Fibroblast of lung (primary cell): ENCODE results near the gene EPHA8. TPM values are rescaled to one million over a fixed set of nuclear protein-coding genes. Genes with fewer than 3 reads are reported as not detected.

Source experiments
- DNase-seq, 2 donors: peaks; one replicate each; pipeline versions ENCODE4 v3.0.0 to v3.0.0-alpha.2; 2010; ENCODE audit warnings: low read depth in 2 of 2
- H2AFZ ChIP-seq: 2 replicates; pipeline ENCODE4 v1.5.1; 2012; ENCODE audit warnings: low read length, control low read depth, inconsistent platforms
- H3K27ac ChIP-seq: 2 replicates; pipeline ENCODE4 v1.5.1; 2011; ENCODE audit warnings: low read length, control low read depth; ENCODE audit not compliant: insufficient read depth
- H3K27me3 ChIP-seq: 2 replicates; pipeline ENCODE4 v1.5.1; 2011; ENCODE audit warnings: mild to moderate bottlenecking, low read length; ENCODE audit not compliant: control insufficient read depth, insufficient read depth
- H3K36me3 ChIP-seq: 2 replicates; pipeline ENCODE4 v1.5.1; 2011; ENCODE audit warnings: low read length; ENCODE audit not compliant: control insufficient read depth, insufficient read depth
- H3K4me1 ChIP-seq: 2 replicates; pipeline ENCODE4 v1.5.1; 2011; ENCODE audit warnings: low read length; ENCODE audit not compliant: control insufficient read depth, insufficient read depth; ENCODE audit errors: extremely low read depth
- H3K4me2 ChIP-seq: 2 replicates; pipeline ENCODE4 v1.5.1; 2011; ENCODE audit warnings: low read length, control low read depth; ENCODE audit not compliant: insufficient read depth; ENCODE audit errors: extremely low read depth
- H3K4me3 ChIP-seq, 4 experiments: fragments of 200-600 bp in 1 of 4; sonication (generic) in 1 of 4; replicated peaks in 1 of 4; 2 replicates each; pipeline ENCODE4 v1.5.1; 2011 to 2016; ENCODE audit warnings: low read length in 4 of 4, low read depth in 3 of 4, mild to moderate bottlenecking in 3 of 4, control low read depth in 2 of 4, inconsistent platforms in 1 of 4, mixed read lengths in 1 of 4; ENCODE audit not compliant: insufficient read depth in 1 of 4; ENCODE audit errors: control extremely low read depth in 1 of 4
- H3K79me2 ChIP-seq: 2 replicates; pipeline ENCODE4 v1.5.1; 2012; ENCODE audit warnings: mild to moderate bottlenecking, low read length, inconsistent platforms; ENCODE audit not compliant: control insufficient read depth, insufficient read depth
- H3K9ac ChIP-seq: 2 replicates; pipeline ENCODE4 v1.5.1; 2011; ENCODE audit warnings: mild to moderate bottlenecking, low read length, control low read depth; ENCODE audit not compliant: insufficient read depth
- H3K9me3 ChIP-seq: 2 replicates; pipeline ENCODE4 v1.5.1; 2012; ENCODE audit warnings: low read depth, low read length; ENCODE audit not compliant: control insufficient read depth, insufficient read depth
- H4K20me1 ChIP-seq: 2 replicates; pipeline ENCODE4 v1.5.1; 2011; ENCODE audit warnings: low read length; ENCODE audit not compliant: control insufficient read depth, insufficient read depth; ENCODE audit errors: extremely low read depth
- CTCF ChIP-seq, 2 donors: IDR thresholded peaks in 1 of 2; conservative IDR thresholded peaks in 1 of 2; 1 replicate in 1 of 2; 2 replicates in 1 of 2; pipeline ENCODE4 v1.5.1; 2011 to 2012; ENCODE audit warnings: low read length in 2 of 2, control low read depth in 1 of 2, inconsistent platforms in 1 of 2, low read depth in 1 of 2, mild to moderate bottlenecking in 1 of 2
- EZH2 ChIP-seq: IDR thresholded peaks from 2 replicates; pipeline ENCODE4 v1.5.1; 2012; ENCODE audit warnings: low read length, control low read depth, mild to moderate bottlenecking; ENCODE audit errors: missing control alignments
- polyA plus RNA-seq, 2 donors: library from polyadenylated mRNA; depleted of rRNA in 1 of 2; stranded (reverse) in 1 of 2; unstranded in 1 of 2; fragments of >200 nt; gene quantifications; 2 replicates each; pipeline ENCODE4 v1.2.1, GENCODE V29; 2011 to 2012; ENCODE audit warnings: missing spikeins in 1 of 2
- total RNA-seq: library from RNA; depleted of rRNA; stranded (reverse); fragments of >200 nt; gene quantifications from 2 replicates; pipeline ENCODE4 v1.2.1, GENCODE V29; 2014

Gene EPHA8
- total and polyA plus RNA-seq, 2 donors (not counting 1 experiment from before 2014, with no cell fraction given): not detected

GRCh38 chr1:22633697-22634463 is 70.6 kb downstream of the EPHA8 start:
- no peaks in the 10 kb centered on the region for H3K36me3 ChIP-seq
- peaks cover 20% of the 10 kb centered on the region for H3K27me3 ChIP-seq
- H3K4me2 ChIP-seq: no peak overlapping the region
- H3K9ac ChIP-seq: no peak overlapping the region
- H3K4me1 ChIP-seq: no peaks in the 10 kb centered on the region
- H3K4me3 ChIP-seq: no peak overlapping the region
- no peaks in the 10 kb centered on the region for H3K79me2 ChIP-seq
- no peaks in the 10 kb centered on the region for H3K9me3 ChIP-seq
- H4K20me1 ChIP-seq: no peaks in the 10 kb centered on the region
- DNase-seq: no peak
- H2AFZ ChIP-seq: no peak overlapping the region
- TF ChIP-seq CTCF (conservative IDR thresholded peaks at IDR 0.05 in 1 of 2, IDR thresholded peaks at IDR 0.05 in 1 of 2; ENCODE audit: low read depth in 1 of 2, low read length in 2 of 2) (no peak), EZH2 (no peak)
- no peak overlapping the region for H3K27ac ChIP-seq

GRCh38 chr1:22635436-22635835 is 72.1 kb downstream of the EPHA8 start:
- no peaks in the 10 kb centered on the region for H3K9me3 ChIP-seq
- H3K9ac ChIP-seq: no peak overlapping the region
- no peaks in the 10 kb centered on the region for H3K79me2 ChIP-seq
- peaks cover 12% of the 10 kb centered on the region for H3K27me3 ChIP-seq
- no peaks in the 10 kb centered on the region for H3K36me3 ChIP-seq
- DNase-seq: no peak
- no peak overlapping the region for H3K4me3 ChIP-seq
- H3K4me2 ChIP-seq: no peak overlapping the region
- H2AFZ ChIP-seq: no peak overlapping the region
- no peaks in the 10 kb centered on the region for H3K4me1 ChIP-seq
- TF ChIP-seq CTCF (conservative IDR thresholded peaks at IDR 0.05 in 1 of 2, IDR thresholded peaks at IDR 0.05 in 1 of 2; ENCODE audit: low read depth in 1 of 2, low read length in 2 of 2) (no peak), EZH2 (no peak)
- H3K27ac ChIP-seq: no peak overlapping the region
- H4K20me1 ChIP-seq: no peaks in the 10 kb centered on the region

- Histone ChIP-seq H3K27ac (no peak within 1 kb of the TSS), H3K4me2 (no peak within 1 kb of the TSS), H3K27me3 (peaks cover 7% of the 10 kb centered on the region), H3K79me2 (no peaks in the 10 kb centered on the region), H3K4me1 (no peaks in the 10 kb centered on the region), H3K9me3 (no peaks in the 10 kb centered on the region), H3K9ac (no peak within 1 kb of the TSS), H4K20me1 (no peaks in the 10 kb centered on the region), H2AFZ (no peak within 1 kb of the TSS), H3K4me3 (no peak within 1 kb of the TSS), H3K36me3 (no peaks in the 10 kb centered on the region)
- DNase-seq: no peak
- TF ChIP-seq CTCF (conservative IDR thresholded peaks at IDR 0.05 in 1 of 2, IDR thresholded peaks at IDR 0.05 in 1 of 2; ENCODE audit: low read depth in 1 of 2, low read length in 2 of 2) (no peak), EZH2 (no peak)
Measured at GRCh38 chr1:22636353-22636752, 73.1 kb downstream of the EPHA8 start, which contains the start of gene C1QA. Gene C1QA (plus strand): TSS chr1:22636628. CDS start chr1:22637617, 989 bp downstream.
